Testis (tissue), 2 donors: ENCODE data around the gene ANKK1.

Experiments used
- CTCF ChIP-seq, 3 experiments: fragments of 450-650 bp in 2 of 3; fragments of 200-600 bp in 1 of 3; sonication (generic) in 1 of 3; IDR thresholded peaks; one replicate each; pipeline ENCODE4 v1.5.1; 2016 to 2019; ENCODE audit warnings: antibody characterized with exemption in 3 of 3, mild to moderate bottlenecking in 2 of 3, moderate library complexity in 1 of 3
- POLR2A ChIP-seq: fragments of 450-650 bp; IDR thresholded peaks from one replicate; pipeline ENCODE4 v1.6.1; 2017; ENCODE audit warnings: antibody characterized with exemption, mild to moderate bottlenecking, moderate library complexity

- TF ChIP-seq POLR2A, result no peak
- TF ChIP-seq CTCF (IDR thresholded peaks at IDR 0.05), result no peak
Measured at GRCh38 chr11:113407163-113407562, 19.6 kb downstream of the ANKK1 start.
